Airway epithelial cell (primary cell): ENCODE measurements around the gene ANKRD36. TPM values are rescaled to one million over a fixed set of nuclear protein-coding genes. Genes with fewer than 3 reads are reported as not detected.

Source experiments
- total RNA-seq: library from RNA; depleted of rRNA; stranded (reverse); fragments of >200 nt; gene quantifications from 2 replicates; pipeline ENCODE4 v1.2.3, GENCODE V29; 2015

ANKRD36 gene
- total RNA-seq: 4.5 and 5.0 TPM in 2 replicates

GRCh38 chr2:97113050-97113881 lies at the start of gene ANKRD36:
Gene ANKRD36, plus strand, starts transcription at chr2:97113153. Its CDS starts 587 bp downstream, at chr2:97113740.

DNA sequence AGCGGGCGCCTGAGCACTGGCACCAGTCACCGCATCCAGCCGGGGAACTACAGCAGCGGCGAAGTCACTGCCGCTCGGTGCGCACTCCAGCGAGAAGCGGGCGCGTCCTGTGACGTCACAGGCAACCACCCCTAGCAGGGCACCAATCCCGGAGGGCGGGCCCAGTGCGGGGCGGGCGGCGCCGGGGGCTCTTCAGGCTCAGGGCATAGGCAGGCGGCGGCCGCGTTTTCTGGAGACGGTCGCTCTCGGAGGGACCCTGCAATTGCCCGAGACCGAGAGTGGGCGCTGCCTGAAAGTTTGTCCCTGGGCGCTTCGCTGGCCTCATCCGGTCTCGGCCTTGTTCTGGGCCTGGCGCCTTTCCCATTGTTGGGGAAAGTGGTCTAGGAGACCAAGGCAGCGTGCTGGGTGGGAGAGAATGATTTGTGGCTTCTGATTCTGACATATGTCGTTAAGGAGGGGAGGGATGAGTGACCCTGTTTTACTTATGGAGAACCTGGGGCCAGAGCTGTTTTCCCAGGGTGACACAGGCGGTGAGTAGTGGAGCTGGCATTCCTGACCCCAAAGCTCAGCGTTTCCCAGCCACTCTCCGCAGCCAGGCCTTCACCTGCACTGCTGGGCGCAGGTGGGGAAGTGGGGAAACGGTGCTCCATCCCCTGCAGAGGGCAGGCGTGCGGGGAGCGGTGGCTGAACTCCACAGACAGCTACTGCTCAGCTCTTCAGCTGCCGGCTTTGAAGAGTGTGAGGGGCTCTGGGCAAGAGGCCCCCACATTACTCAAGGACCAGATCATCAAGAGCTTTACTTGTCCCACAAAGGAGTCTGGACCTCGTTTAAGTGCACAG lies 18.0 kb upstream of the ANKRD36 start, which contains the start of gene FAHD2B:
TSS of gene FAHD2B (minus strand) at position 111 of the 840 bp plus-strand sequence. CDS start 3,176 bp downstream, outside the sequence.

Other genes starting within 250 kb of the ANKRD36 start
- gene SEMA4C, start 243.1 kb upstream of the ANKRD36 start, total RNA-seq: 15.2 and 16.6 TPM in 2 replicates
- not detected in 2 replicates for gene FAM178B, start 126.6 kb upstream of the ANKRD36 start, total RNA-seq
- gene FAHD2B, start 18.3 kb upstream of the ANKRD36 start, total RNA-seq: 7.5 and 10.3 TPM in 2 replicates